HepG2 (cell line): Measurements from ENCODE around the gene SLC23A2. TPM values are rescaled to one million over a fixed set of nuclear protein-coding genes. Genes with fewer than 3 reads are reported as not detected.

Source experiments
- ATAC-seq: fragments of 200-7000 bp; cut with Tn5 transposase; 3 replicates; pipeline ENCODE4 v1.9.1; 2020; ENCODE audit warnings: mild to moderate bottlenecking, moderate library complexity
- BruUV-seq: library from RNA; stranded (reverse); fragments of 400-500 nt; replicated peaks from 2 replicates; lab custom pipeline; 2021; lab: Mats Ljungman, UMichigan
- CTCF ChIA-PET: fragments of 300-600 bp; formaldehyde crosslinking; extraction: SDS; loops from one replicate; lab custom pipeline; 2021; ENCODE audit warnings: low total read pairs, inconsistent platforms, low intra/inter-chr PET ratio; lab: Yijun Ruan, JAX
- POLR2A ChIA-PET: fragments of 350-600 bp; sonication (Branson Sonifier 250); formaldehyde crosslinking; loops from one replicate; lab custom pipeline; 2020; ENCODE audit warnings: antibody characterized with exemption, inconsistent platforms; lab: Yijun Ruan, JAX
- DNase-seq: peaks from one replicate; pipeline ENCODE4 v3.0.0-alpha.2; 2015; ENCODE audit warnings: low spot score
- FAIRE-seq: peaks from 3 replicates; lab custom pipeline; 2011; peaks lifted over from hg19 to GRCh38; lab: Jason Lieb, UNC
- H2AFZ ChIP-seq: one replicate; pipeline ENCODE4 v1.6.1; 2011; ENCODE audit warnings: low read length, inconsistent platforms
- H3K27ac ChIP-seq: fragments of 300-600 bp; 3 replicates; pipeline ENCODE4 v1.8.0; 2011; ENCODE audit warnings: mixed run types, mild to moderate bottlenecking, mixed read lengths, low read length, inconsistent platforms; ENCODE audit not compliant: insufficient read depth; ENCODE audit errors: extremely low read length
- H3K27me3 ChIP-seq, 2 experiments: fragments of 200-600 bp in 1 of 2; 2 replicates in 1 of 2; 3 replicates in 1 of 2; pipeline versions ENCODE4 v1.6.0 to v1.8.0; 2011; ENCODE audit warnings: low read length in 2 of 2, mild to moderate bottlenecking in 2 of 2, moderate library complexity in 2 of 2, inconsistent platforms in 1 of 2; ENCODE audit not compliant: insufficient read depth in 2 of 2, control insufficient read depth in 1 of 2
- H3K36me3 ChIP-seq, 2 experiments: fragments of 200-600 bp in 1 of 2; replicated peaks in 1 of 2; 2 replicates in 1 of 2; 3 replicates in 1 of 2; pipeline versions ENCODE4 v1.5.1 to v1.8.0; 2011; ENCODE audit warnings: low read length in 2 of 2, inconsistent platforms in 1 of 2; ENCODE audit not compliant: insufficient read depth in 2 of 2, control insufficient read depth in 1 of 2
- H3K4me1 ChIP-seq: 2 replicates; pipeline ENCODE4 v1.5.1; 2012; ENCODE audit warnings: low read length, inconsistent platforms; ENCODE audit not compliant: insufficient read depth
- H3K4me2 ChIP-seq: 2 replicates; pipeline ENCODE4 v1.6.0; 2011; ENCODE audit warnings: low read depth, low read length, inconsistent platforms
- H3K4me3 ChIP-seq, 3 experiments: fragments of 200-600 bp in 1 of 3; sonication (generic), shearing (Covaris generic) in 1 of 3; replicated peaks in 1 of 3; 2 replicates each; pipeline ENCODE4 v1.5.1; 2011 to 2016; ENCODE audit warnings: low read length in 3 of 3, inconsistent platforms in 2 of 3, low read depth in 2 of 3, mild to moderate bottlenecking in 2 of 3, control low read depth in 1 of 3, mixed read lengths in 1 of 3; ENCODE audit not compliant: insufficient read depth in 1 of 3
- H3K79me2 ChIP-seq: one replicate; pipeline ENCODE4 v1.6.1; 2011; ENCODE audit warnings: low read length, inconsistent platforms; ENCODE audit not compliant: insufficient read depth
- H3K9ac ChIP-seq: 2 replicates; pipeline ENCODE4 v1.6.0; 2011; ENCODE audit warnings: mild to moderate bottlenecking, low read depth, low read length, inconsistent platforms; ENCODE audit not compliant: insufficient read depth
- H3K9me3 ChIP-seq: 2 replicates; pipeline ENCODE4 v1.5.1; 2012; ENCODE audit warnings: mild to moderate bottlenecking, low read length
- H4K20me1 ChIP-seq: 2 replicates; pipeline ENCODE4 v1.6.0; 2011; ENCODE audit warnings: inconsistent platforms, mild to moderate bottlenecking, low read length, moderate library complexity; ENCODE audit not compliant: insufficient read depth
- ATAD3A ChIP-seq: sonication (generic); formaldehyde crosslinking; IDR thresholded peaks from 2 replicates; pipeline ENCODE4 v1.4.0; 2020; ENCODE audit warnings: missing genetic modification reagents
- GATA4 ChIP-seq: sonication (generic); IDR thresholded peaks from 2 replicates; pipeline ENCODE4 v1.6.1; 2016; ENCODE audit warnings: antibody characterized with exemption, low read depth, borderline replicate concordance
- KDM6A ChIP-seq: IDR thresholded peaks from 2 replicates; pipeline ENCODE4 v1.6.1; 2016; ENCODE audit warnings: low read depth
- NFATC3 ChIP-seq: sonication (generic); formaldehyde crosslinking; IDR thresholded peaks from 2 replicates; pipeline ENCODE4 v1.5.1; 2020; ENCODE audit warnings: mild to moderate bottlenecking, missing genetic modification reagents
- REPIN1 ChIP-seq: sonication (generic); formaldehyde crosslinking; IDR thresholded peaks from 2 replicates; pipeline ENCODE4 v1.8.0; 2022; ENCODE audit warnings: missing genetic modification reagents, low read depth, mild to moderate bottlenecking, borderline replicate concordance
- SMARCC2 ChIP-seq: fragments of 450-650 bp; IDR thresholded peaks from 2 replicates; pipeline ENCODE4 v1.6.1; 2017; ENCODE audit warnings: antibody characterized with exemption, mild to moderate bottlenecking
- SRF ChIP-seq: IDR thresholded peaks from 2 replicates; pipeline ENCODE4 v1.6.1; 2011; ENCODE audit warnings: mild to moderate bottlenecking, low read depth, low read length, moderate library complexity
- THAP11 ChIP-seq: IDR thresholded peaks from 2 replicates; pipeline ENCODE4 v1.6.1; 2016; ENCODE audit warnings: missing biosample characterization, missing genetic modification reagents
- ZFP1 ChIP-seq: IDR thresholded peaks from 2 replicates; pipeline ENCODE4 v1.6.1; 2016
- ZNF501 ChIP-seq: sonication (generic); formaldehyde crosslinking; IDR thresholded peaks from 2 replicates; pipeline ENCODE4 v1.5.1; 2020; ENCODE audit warnings: mild to moderate bottlenecking, moderate library complexity, missing genetic modification reagents
- ZNF766 ChIP-seq: sonication (generic); formaldehyde crosslinking; IDR thresholded peaks from 2 replicates; pipeline ENCODE4 v1.5.0; 2020; ENCODE audit warnings: missing genetic modification reagents, borderline replicate concordance
- WGBS: methylation state at CpG from one replicate; pipeline ENCODE4 v1.1.6; 2017; ENCODE audit warnings: low lambda C conversion rate; 5-methylcytosine and 5-hydroxymethylcytosine counted together
- in situ Hi-C: cut with HindIII; loops from 2 replicates; pipeline ENCODE4 v1.10.0; 2017; ENCODE audit warnings: low pct_unique_long_range_greater_than_20kb; ENCODE audit not compliant: extremely low pct_ligation_motif_present
- intact Hi-C: fragments of 100-400 bp; cut with micrococcal nuclease; formaldehyde crosslinking; loops from one replicate; pipeline ENCODE4 v1.10.0; 2022; ENCODE audit not compliant: unreplicated experiment
- polyA plus RNA-seq, 8 experiments: library from polyadenylated mRNA; depleted of rRNA in 3 of 8; stranded (reverse) in 7 of 8; unstranded in 1 of 8; fragments of >200 nt; fragmentation: Illumina TruSeq in 4 of 8; extraction: Trizol in 4 of 8; gene quantifications; 2 replicates each; pipeline versions ENCODE4 v1.2.1 to v1.2.3, GENCODE V29; 2011 to 2016; ENCODE audit warnings: low read depth in 4 of 8, missing spikeins in 1 of 8, mixed read lengths in 1 of 8; ENCODE audit not compliant: insufficient read depth in 1 of 8
- total RNA-seq, 5 experiments: library from RNA; depleted of rRNA; stranded (reverse); fragments of >200 nt; fragmentation: Illumina TruSeq; extraction: Trizol; gene quantifications; 2 replicates each; pipeline ENCODE4 v1.2.3, GENCODE V29; 2016; ENCODE audit warnings: low read depth in 1 of 5
- TF ChIP-seq, protein P1 (sequence below): sonication (generic); formaldehyde crosslinking; IDR thresholded peaks from 2 replicates; pipeline ENCODE4 v1.4.0; 2020; ENCODE audit warnings: missing genetic modification reagents, mild to moderate bottlenecking, borderline replicate concordance
- TF ChIP-seq, protein P2 (sequence below): sonication (generic); formaldehyde crosslinking; IDR thresholded peaks from 2 replicates; pipeline ENCODE4 v1.8.0; 2022; ENCODE audit warnings: missing genetic modification reagents, low read depth, mild to moderate bottlenecking, borderline replicate concordance
- TF ChIP-seq, protein P3 (sequence below): sonication (generic); formaldehyde crosslinking; IDR thresholded peaks from 2 replicates; pipeline ENCODE4 v1.9.0; 2021; ENCODE audit warnings: missing genetic modification reagents, borderline replicate concordance
- TF ChIP-seq, protein P4 (sequence below): sonication (generic); formaldehyde crosslinking; IDR thresholded peaks from 2 replicates; pipeline ENCODE4 v1.4.0; 2020; ENCODE audit warnings: missing genetic modification reagents

Gene SLC23A2
- total and polyA plus RNA-seq, 2 of the 13 experiments (the other 11 are each of a cell fraction or from before 2014, with no cell fraction given), result 42.2 to 51.2 TPM

DNA sequence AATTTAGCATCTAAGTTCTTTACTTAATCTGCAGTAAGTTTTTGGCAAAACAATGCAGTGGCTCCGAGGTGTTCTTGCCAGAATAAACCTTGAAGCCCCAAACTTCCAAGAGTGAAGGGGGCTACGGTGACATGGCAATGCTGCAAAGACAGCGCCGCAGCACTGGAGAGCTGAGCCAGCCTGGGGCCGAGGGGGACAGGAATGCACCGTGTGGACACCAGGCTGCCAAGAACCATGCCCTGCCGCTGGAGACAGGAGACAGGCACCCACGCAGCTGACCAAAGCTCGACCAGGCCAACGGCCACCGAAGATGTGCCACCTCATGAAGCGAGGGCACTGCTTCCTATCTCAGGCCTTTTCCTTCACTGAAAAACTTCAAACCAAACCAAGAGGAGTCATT is 146.2 kb downstream of the SLC23A2 start:
- peaks cover 51 to 76% of the 10 kb centered on the region in 2 experiments for H3K36me3 ChIP-seq
- H3K9me3 ChIP-seq, result no peaks in the 10 kb centered on the region
- H3K4me2 ChIP-seq, result no peak overlapping the region
- ATAC-seq (no peak), FAIRE-seq (no peak), DNase-seq (no peak)
- intact Hi-C loops, result no loop called here
- no peak overlapping the region for H3K9ac ChIP-seq
- no peaks in the 10 kb centered on the region for H4K20me1 ChIP-seq
- H2AFZ ChIP-seq, result no peak overlapping the region
- in situ Hi-C loops, result no loop called here
- ChIA-PET POLR2A (no interaction called here), CTCF (no interaction called here)
- H3K4me1 ChIP-seq, result no peaks in the 10 kb centered on the region
- 97% methylated on average over 11 of the region's 12 CpGs for WGBS
- no peak overlapping the region for H3K27ac ChIP-seq
- no peaks in the 10 kb centered on the region for H3K27me3 ChIP-seq
- no peak overlapping the region for H3K4me3 ChIP-seq
- TF ChIP-seq ATAD3A (CRISPR knock-in tag) (no peak), NFATC3 (CRISPR knock-in tag) (no peak), THAP11 (CRISPR knock-in tag) (no peak), ZFP1 (CRISPR knock-in tag) (no peak), KDM6A (CRISPR knock-in tag) (no peak), ZNF501 (CRISPR knock-in tag) (no peak), ZNF766 (no peak), REPIN1 (CRISPR knock-in tag) (no peak), SMARCC2 (no peak), GATA4 (no peak), SRF (no peak)
- TF ChIP-seq, protein P1, sequence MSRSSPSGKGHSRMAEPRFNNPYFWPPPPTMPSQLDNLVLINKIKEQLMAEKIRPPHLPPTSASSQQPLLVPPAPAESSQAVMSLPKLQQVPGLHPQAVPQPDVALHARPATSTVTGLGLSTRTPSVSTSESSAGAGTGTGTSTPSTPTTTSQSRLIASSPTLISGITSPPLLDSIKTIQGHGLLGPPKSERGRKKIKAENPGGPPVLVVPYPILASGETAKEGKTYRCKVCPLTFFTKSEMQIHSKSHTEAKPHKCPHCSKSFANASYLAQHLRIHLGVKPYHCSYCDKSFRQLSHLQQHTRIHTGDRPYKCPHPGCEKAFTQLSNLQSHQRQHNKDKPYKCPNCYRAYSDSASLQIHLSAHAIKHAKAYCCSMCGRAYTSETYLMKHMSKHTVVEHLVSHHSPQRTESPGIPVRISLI (CRISPR knock-in tag), result no peak
- TF ChIP-seq, protein P2, sequence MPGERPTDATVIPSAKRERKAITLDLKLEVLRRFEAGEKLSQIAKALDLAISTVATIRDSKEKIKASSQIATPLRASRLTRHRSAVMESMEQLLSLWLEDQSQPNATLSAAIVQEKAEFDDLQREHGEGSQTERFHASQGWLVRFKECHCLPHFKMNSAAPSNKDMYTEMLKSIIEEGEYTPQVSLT (CRISPR knock-in tag), result no peak
- TF ChIP-seq, protein P3, sequence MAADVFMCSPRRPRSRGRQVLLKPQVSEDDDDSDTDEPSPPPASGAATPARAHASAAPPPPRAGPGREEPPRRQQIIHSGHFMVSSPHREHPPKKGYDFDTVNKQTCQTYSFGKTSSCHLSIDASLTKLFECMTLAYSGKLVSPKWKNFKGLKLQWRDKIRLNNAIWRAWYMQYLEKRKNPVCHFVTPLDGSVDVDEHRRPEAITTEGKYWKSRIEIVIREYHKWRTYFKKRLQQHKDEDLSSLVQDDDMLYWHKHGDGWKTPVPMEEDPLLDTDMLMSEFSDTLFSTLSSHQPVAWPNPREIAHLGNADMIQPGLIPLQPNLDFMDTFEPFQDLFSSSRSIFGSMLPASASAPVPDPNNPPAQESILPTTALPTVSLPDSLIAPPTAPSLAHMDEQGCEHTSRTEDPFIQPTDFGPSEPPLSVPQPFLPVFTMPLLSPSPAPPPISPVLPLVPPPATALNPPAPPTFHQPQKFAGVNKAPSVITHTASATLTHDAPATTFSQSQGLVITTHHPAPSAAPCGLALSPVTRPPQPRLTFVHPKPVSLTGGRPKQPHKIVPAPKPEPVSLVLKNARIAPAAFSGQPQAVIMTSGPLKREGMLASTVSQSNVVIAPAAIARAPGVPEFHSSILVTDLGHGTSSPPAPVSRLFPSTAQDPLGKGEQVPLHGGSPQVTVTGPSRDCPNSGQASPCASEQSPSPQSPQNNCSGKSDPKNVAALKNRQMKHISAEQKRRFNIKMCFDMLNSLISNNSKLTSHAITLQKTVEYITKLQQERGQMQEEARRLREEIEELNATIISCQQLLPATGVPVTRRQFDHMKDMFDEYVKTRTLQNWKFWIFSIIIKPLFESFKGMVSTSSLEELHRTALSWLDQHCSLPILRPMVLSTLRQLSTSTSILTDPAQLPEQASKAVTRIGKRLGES (CRISPR knock-in tag), result no peak
- TF ChIP-seq, protein P4, sequence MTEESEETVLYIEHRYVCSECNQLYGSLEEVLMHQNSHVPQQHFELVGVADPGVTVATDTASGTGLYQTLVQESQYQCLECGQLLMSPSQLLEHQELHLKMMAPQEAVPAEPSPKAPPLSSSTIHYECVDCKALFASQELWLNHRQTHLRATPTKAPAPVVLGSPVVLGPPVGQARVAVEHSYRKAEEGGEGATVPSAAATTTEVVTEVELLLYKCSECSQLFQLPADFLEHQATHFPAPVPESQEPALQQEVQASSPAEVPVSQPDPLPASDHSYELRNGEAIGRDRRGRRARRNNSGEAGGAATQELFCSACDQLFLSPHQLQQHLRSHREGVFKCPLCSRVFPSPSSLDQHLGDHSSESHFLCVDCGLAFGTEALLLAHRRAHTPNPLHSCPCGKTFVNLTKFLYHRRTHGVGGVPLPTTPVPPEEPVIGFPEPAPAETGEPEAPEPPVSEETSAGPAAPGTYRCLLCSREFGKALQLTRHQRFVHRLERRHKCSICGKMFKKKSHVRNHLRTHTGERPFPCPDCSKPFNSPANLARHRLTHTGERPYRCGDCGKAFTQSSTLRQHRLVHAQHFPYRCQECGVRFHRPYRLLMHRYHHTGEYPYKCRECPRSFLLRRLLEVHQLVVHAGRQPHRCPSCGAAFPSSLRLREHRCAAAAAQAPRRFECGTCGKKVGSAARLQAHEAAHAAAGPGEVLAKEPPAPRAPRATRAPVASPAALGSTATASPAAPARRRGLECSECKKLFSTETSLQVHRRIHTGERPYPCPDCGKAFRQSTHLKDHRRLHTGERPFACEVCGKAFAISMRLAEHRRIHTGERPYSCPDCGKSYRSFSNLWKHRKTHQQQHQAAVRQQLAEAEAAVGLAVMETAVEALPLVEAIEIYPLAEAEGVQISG (CRISPR knock-in tag), result no peak
- no peaks in the 10 kb centered on the region for H3K79me2 ChIP-seq
- BruUV-seq, result no TSS peak
